Liver (tissue), 9 donors: ENCODE results near the gene KCNK16. TPM values are rescaled to one million over a fixed set of nuclear protein-coding genes. Genes with fewer than 3 reads are reported as not detected.

Source experiments
- DNase-seq: peaks from one replicate; pipeline ENCODE4 v3.0.0-alpha.2; 2017; ENCODE audit warnings: low spot score
- H3K27ac ChIP-seq, 2 donors: one replicate each; pipeline ENCODE4 v1.7.0; 2013; ENCODE audit warnings: inconsistent platforms in 2 of 2, low read length in 2 of 2, control low read depth in 1 of 2, low read depth in 1 of 2, mild to moderate bottlenecking in 1 of 2
- H3K27me3 ChIP-seq, 4 donors: one replicate each; pipeline versions ENCODE4 v1.6.1 to v1.7.0; 2013; ENCODE audit warnings: low read length in 3 of 4, inconsistent platforms in 1 of 4, mild to moderate bottlenecking in 1 of 4, moderate library complexity in 1 of 4; ENCODE audit not compliant: control insufficient read depth in 4 of 4, insufficient read depth in 4 of 4
- H3K36me3 ChIP-seq, 4 donors: one replicate each; pipeline versions ENCODE4 v1.6.1 to v1.7.0; 2013; ENCODE audit warnings: low read length in 3 of 4, mild to moderate bottlenecking in 3 of 4, low read depth in 1 of 4, moderate library complexity in 1 of 4; ENCODE audit not compliant: control insufficient read depth in 4 of 4, insufficient read depth in 3 of 4
- H3K4me1 ChIP-seq, 4 donors: one replicate each; pipeline versions ENCODE4 v1.6.1 to v1.7.0; 2013; ENCODE audit warnings: low read length in 3 of 4, mild to moderate bottlenecking in 3 of 4, moderate library complexity in 1 of 4; ENCODE audit not compliant: control insufficient read depth in 4 of 4, insufficient read depth in 4 of 4
- H3K4me3 ChIP-seq, 3 donors: one replicate each; pipeline versions ENCODE4 v1.6.1 to v1.7.0; 2013; ENCODE audit warnings: low read length in 3 of 3, control low read depth in 1 of 3, low read depth in 1 of 3, mild to moderate bottlenecking in 1 of 3
- H3K9ac ChIP-seq, 2 donors: one replicate each; pipeline ENCODE4 v1.7.0; 2013; ENCODE audit warnings: low read length in 2 of 2, mild to moderate bottlenecking in 2 of 2, moderate library complexity in 2 of 2, control low read depth in 1 of 2, low read depth in 1 of 2
- H3K9me3 ChIP-seq, 4 donors: one replicate each; pipeline versions ENCODE4 v1.6.1 to v1.7.0; 2013; ENCODE audit warnings: low read length in 3 of 4; ENCODE audit not compliant: control insufficient read depth in 4 of 4
- ATF3 ChIP-seq: IDR thresholded peaks from 2 replicates; pipeline ENCODE4 v1.6.1; 2016; ENCODE audit warnings: antibody characterized with exemption
- CTCF ChIP-seq: fragments of 150-350 bp; IDR thresholded peaks from 2 replicates; pipeline ENCODE4 v1.5.1; 2017; ENCODE audit warnings: improper control_type of control experiment, low read depth, low read length; ENCODE audit not compliant: missing input control
- EGR1 ChIP-seq, 2 donors: IDR thresholded peaks; 2 replicates each; pipeline ENCODE4 v1.6.1; 2016 to 2018; ENCODE audit warnings: antibody characterized with exemption in 2 of 2, low read depth in 2 of 2
- FOXA1 ChIP-seq: IDR thresholded peaks from 2 replicates; pipeline ENCODE4 v1.6.1; 2016; ENCODE audit warnings: antibody characterized with exemption
- GABPA ChIP-seq, 2 donors: IDR thresholded peaks in 1 of 2; conservative IDR thresholded peaks in 1 of 2; 2 replicates each; pipeline ENCODE4 v1.6.1; 2016; ENCODE audit warnings: antibody characterized with exemption in 2 of 2, mild to moderate bottlenecking in 1 of 2, moderate library complexity in 1 of 2
- HNF4A ChIP-seq, 2 donors: conservative IDR thresholded peaks; 2 replicates each; pipeline ENCODE4 v1.6.1; 2016; ENCODE audit warnings: antibody characterized with exemption in 2 of 2, mild to moderate bottlenecking in 2 of 2
- HNF4G ChIP-seq: IDR thresholded peaks from 2 replicates; pipeline ENCODE4 v1.6.1; 2016; ENCODE audit warnings: antibody characterized with exemption
- JUND ChIP-seq, 2 donors: IDR thresholded peaks; 2 replicates each; pipeline ENCODE4 v1.6.1; 2016; ENCODE audit warnings: antibody characterized with exemption in 2 of 2
- NR2F2 ChIP-seq: IDR thresholded peaks from 2 replicates; pipeline ENCODE4 v1.6.1; 2016; ENCODE audit warnings: antibody characterized with exemption
- RAD21 ChIP-seq, 2 donors: IDR thresholded peaks; 2 replicates each; pipeline ENCODE4 v1.6.1; 2016; ENCODE audit warnings: antibody characterized with exemption in 2 of 2, mild to moderate bottlenecking in 2 of 2
- RXRA ChIP-seq, 2 donors: IDR thresholded peaks; 2 replicates each; pipeline ENCODE4 v1.6.1; 2017 to 2018; ENCODE audit warnings: antibody characterized with exemption in 2 of 2, mild to moderate bottlenecking in 1 of 2
- SP1 ChIP-seq: IDR thresholded peaks from 2 replicates; pipeline ENCODE4 v1.6.1; 2018; ENCODE audit warnings: antibody characterized with exemption, mild to moderate bottlenecking
- TAF1 ChIP-seq: conservative IDR thresholded peaks from 2 replicates; pipeline ENCODE4 v1.6.1; 2016; ENCODE audit warnings: antibody characterized with exemption, mild to moderate bottlenecking
- WGBS: extraction: QIAGEN DNeasy Blood & Tissue Kit; methylation state at CpG from one replicate; pipeline ENCODE4 v1.1.7; 2013; 5-methylcytosine and 5-hydroxymethylcytosine counted together
- polyA plus RNA-seq, 2 donors: library from polyadenylated mRNA; stranded (reverse) in 1 of 2; unstranded in 1 of 2; fragments of 200-250 nt in 1 of 2; fragments of >200 nt in 1 of 2; fragmentation: Nextera tagmentation in 1 of 2; extraction: Ambion mirVana in 1 of 2; gene quantifications; one replicate each; pipeline versions ENCODE4 v1.2.1 to v1.2.3, GENCODE V29; 2013 to 2015
- total RNA-seq, 2 donors: library from RNA; depleted of rRNA; stranded (reverse); fragments of >200 nt; gene quantifications; one replicate each; pipeline ENCODE4 v1.2.3, GENCODE V29; 2014
- TF ChIP-seq, protein P1 (sequence below): IDR thresholded peaks from 2 replicates; pipeline ENCODE4 v1.6.1; 2016; ENCODE audit warnings: antibody characterized with exemption, mild to moderate bottlenecking
- TF ChIP-seq, protein P2 (sequence below): IDR thresholded peaks from 2 replicates; pipeline ENCODE4 v1.6.1; 2016; ENCODE audit warnings: antibody characterized with exemption
- TF ChIP-seq, protein P3 (sequence below): IDR thresholded peaks from 2 replicates; pipeline ENCODE4 v1.6.1; 2016; ENCODE audit warnings: antibody characterized with exemption
- donor health status: healthy.
- donor health status: healthy.
- donor health status: healthy.
- donor health status: healthy.
- donor health status: healthy.

KCNK16 gene
- total and polyA plus RNA-seq, 4 donors = not detected

GRCh38 chr6:39289490-39289889 is 33.0 kb downstream of the KCNK16 start:
- TF ChIP-seq HNF4G = no peak
- no peak for TF ChIP-seq JUND (IDR thresholded peaks at IDR 0.05)
- TF ChIP-seq GABPA (IDR thresholded peaks at IDR 0.05 in 1 of 2, conservative IDR thresholded peaks at IDR 0.05 in 1 of 2) = no peak
- TF ChIP-seq, protein P1, sequence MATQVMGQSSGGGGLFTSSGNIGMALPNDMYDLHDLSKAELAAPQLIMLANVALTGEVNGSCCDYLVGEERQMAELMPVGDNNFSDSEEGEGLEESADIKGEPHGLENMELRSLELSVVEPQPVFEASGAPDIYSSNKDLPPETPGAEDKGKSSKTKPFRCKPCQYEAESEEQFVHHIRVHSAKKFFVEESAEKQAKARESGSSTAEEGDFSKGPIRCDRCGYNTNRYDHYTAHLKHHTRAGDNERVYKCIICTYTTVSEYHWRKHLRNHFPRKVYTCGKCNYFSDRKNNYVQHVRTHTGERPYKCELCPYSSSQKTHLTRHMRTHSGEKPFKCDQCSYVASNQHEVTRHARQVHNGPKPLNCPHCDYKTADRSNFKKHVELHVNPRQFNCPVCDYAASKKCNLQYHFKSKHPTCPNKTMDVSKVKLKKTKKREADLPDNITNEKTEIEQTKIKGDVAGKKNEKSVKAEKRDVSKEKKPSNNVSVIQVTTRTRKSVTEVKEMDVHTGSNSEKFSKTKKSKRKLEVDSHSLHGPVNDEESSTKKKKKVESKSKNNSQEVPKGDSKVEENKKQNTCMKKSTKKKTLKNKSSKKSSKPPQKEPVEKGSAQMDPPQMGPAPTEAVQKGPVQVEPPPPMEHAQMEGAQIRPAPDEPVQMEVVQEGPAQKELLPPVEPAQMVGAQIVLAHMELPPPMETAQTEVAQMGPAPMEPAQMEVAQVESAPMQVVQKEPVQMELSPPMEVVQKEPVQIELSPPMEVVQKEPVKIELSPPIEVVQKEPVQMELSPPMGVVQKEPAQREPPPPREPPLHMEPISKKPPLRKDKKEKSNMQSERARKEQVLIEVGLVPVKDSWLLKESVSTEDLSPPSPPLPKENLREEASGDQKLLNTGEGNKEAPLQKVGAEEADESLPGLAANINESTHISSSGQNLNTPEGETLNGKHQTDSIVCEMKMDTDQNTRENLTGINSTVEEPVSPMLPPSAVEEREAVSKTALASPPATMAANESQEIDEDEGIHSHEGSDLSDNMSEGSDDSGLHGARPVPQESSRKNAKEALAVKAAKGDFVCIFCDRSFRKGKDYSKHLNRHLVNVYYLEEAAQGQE = no peak
- no peak for TF ChIP-seq EGR1 (IDR thresholded peaks at IDR 0.05; ENCODE audit: low read depth in 2 of 2)
- no peak for TF ChIP-seq FOXA1
- no peak for TF ChIP-seq ATF3
- TF ChIP-seq SP1 = no peak
- no peak for TF ChIP-seq RXRA (IDR thresholded peaks at IDR 0.05)
- TF ChIP-seq, protein P2, sequence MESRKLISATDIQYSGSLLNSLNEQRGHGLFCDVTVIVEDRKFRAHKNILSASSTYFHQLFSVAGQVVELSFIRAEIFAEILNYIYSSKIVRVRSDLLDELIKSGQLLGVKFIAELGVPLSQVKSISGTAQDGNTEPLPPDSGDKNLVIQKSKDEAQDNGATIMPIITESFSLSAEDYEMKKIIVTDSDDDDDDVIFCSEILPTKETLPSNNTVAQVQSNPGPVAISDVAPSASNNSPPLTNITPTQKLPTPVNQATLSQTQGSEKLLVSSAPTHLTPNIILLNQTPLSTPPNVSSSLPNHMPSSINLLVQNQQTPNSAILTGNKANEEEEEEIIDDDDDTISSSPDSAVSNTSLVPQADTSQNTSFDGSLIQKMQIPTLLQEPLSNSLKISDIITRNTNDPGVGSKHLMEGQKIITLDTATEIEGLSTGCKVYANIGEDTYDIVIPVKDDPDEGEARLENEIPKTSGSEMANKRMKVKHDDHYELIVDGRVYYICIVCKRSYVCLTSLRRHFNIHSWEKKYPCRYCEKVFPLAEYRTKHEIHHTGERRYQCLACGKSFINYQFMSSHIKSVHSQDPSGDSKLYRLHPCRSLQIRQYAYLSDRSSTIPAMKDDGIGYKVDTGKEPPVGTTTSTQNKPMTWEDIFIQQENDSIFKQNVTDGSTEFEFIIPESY = no peak
- no peak for TF ChIP-seq TAF1
- no peak for TF ChIP-seq RAD21 (IDR thresholded peaks at IDR 0.05)
- no peak for TF ChIP-seq CTCF
- H3K4me3 ChIP-seq = no peak overlapping the region
- H3K27me3 ChIP-seq = no peaks in the 10 kb centered on the region
- no peak for DNase-seq
- 84% methylated on average over 2 of the region's 2 CpGs for WGBS
- no peak overlapping the region for H3K9ac ChIP-seq
- no peak overlapping the region for H3K27ac ChIP-seq
- H3K36me3 ChIP-seq = no peaks in the 10 kb centered on the region
- no peaks in the 10 kb centered on the region for H3K9me3 ChIP-seq
- peaks cover 0 to 8% (median 0%) of the 10 kb centered on the region in 4 donors for H3K4me1 ChIP-seq

DNA sequence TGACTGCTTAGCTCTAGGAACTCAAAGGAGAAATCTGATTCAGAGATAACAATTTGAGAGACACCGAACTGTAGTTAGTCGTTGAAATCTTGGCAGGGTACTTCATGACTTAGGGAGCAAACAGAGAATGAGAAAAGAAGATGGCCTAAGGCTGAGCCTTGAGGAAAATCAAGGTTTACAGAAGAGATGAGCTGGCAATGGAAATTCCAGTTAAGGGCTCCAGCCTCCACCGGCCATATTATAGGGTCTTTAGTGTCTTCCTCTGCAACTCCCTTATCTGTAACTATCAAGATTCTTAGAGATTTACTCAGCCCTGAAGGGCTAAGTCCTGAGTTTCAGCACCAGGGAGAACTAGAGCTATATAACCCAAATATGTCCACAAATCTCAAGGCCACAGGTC is 34.9 kb downstream of the KCNK16 start:
- H3K4me1 ChIP-seq = peaks cover 0 to 1% (median under 1%) of the 10 kb centered on the region in 4 donors
- no peaks in the 10 kb centered on the region for H3K36me3 ChIP-seq
- H3K27me3 ChIP-seq = no peaks in the 10 kb centered on the region
- no peaks in the 10 kb centered on the region for H3K9me3 ChIP-seq
- H3K9ac ChIP-seq = no peak overlapping the region
- 97% methylated on average over 3 of the region's 3 CpGs for WGBS
- no peak for DNase-seq
- H3K4me3 ChIP-seq = no peak overlapping the region
- H3K27ac ChIP-seq = no peak overlapping the region
- TF ChIP-seq RAD21 (IDR thresholded peaks at IDR 0.05) = no peak
- no peak for TF ChIP-seq SP1
- TF ChIP-seq, protein P1 = no peak
- TF ChIP-seq, protein P2 = no peak
- no peak for TF ChIP-seq GABPA (IDR thresholded peaks at IDR 0.05 in 1 of 2, conservative IDR thresholded peaks at IDR 0.05 in 1 of 2)
- TF ChIP-seq HNF4A (conservative IDR thresholded peaks at IDR 0.05) = no peak
- TF ChIP-seq NR2F2 = no peak
- TF ChIP-seq, protein P3, sequence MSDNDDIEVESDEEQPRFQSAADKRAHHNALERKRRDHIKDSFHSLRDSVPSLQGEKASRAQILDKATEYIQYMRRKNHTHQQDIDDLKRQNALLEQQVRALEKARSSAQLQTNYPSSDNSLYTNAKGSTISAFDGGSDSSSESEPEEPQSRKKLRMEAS = no peak
- TF ChIP-seq FOXA1 = no peak
